WERI-Rb-1 (cell line): ENCODE data around the gene SPANXN5.
"Not testable (repeated sequence)": the region's sequence is repeated elsewhere in the genome, so short reads cannot be mapped to it uniquely, and the experiment has no call there.

Source experiments
- DNase-seq: peaks from one replicate; pipeline ENCODE4 v3.0.0-alpha.2; 2020
- H3K27ac ChIP-seq: fragments of 250-450 bp; sonication (Bioruptor Pico); 2 replicates; pipeline ENCODE4 v1.5.1; 2020; ENCODE audit warnings: mild to moderate bottlenecking, moderate library complexity
- H3K27me3 ChIP-seq: fragments of 250-450 bp; sonication (Bioruptor Pico); 2 replicates; pipeline ENCODE4 v1.5.1; 2021; ENCODE audit warnings: mild to moderate bottlenecking, low read depth, moderate library complexity; ENCODE audit not compliant: insufficient read depth, severe bottlenecking
- H3K36me3 ChIP-seq: fragments of 250-450 bp; sonication (Bioruptor Pico); 2 replicates; pipeline ENCODE4 v1.5.1; 2020; ENCODE audit warnings: mild to moderate bottlenecking, moderate library complexity
- H3K4me3 ChIP-seq: 2 replicates; pipeline ENCODE4 v1.5.1; 2011; ENCODE audit warnings: low read depth, mild to moderate bottlenecking, control low read depth, low read length
- H3K9me3 ChIP-seq: fragments of 250-450 bp; sonication (Bioruptor Pico); 2 replicates; pipeline ENCODE4 v1.5.1; 2021; ENCODE audit warnings: mild to moderate bottlenecking, moderate library complexity; ENCODE audit not compliant: severe bottlenecking
- TF ChIP-seq, protein P1 (sequence below): IDR thresholded peaks from 2 replicates; pipeline ENCODE4 v1.5.1; 2011; ENCODE audit warnings: low read depth, mild to moderate bottlenecking, control low read depth, inconsistent platforms, low read length

SPANXN5 gene

GRCh38 chrX:52811065-52811625 is 13.9 kb upstream of the SPANXN5 start, which contains the start of gene XAGE5:
XAGE5 (plus strand) TSS chrX:52811287; CDS start chrX:52812567, 1,280 bp downstream.
- DNase-seq = no peak
- H3K36me3 ChIP-seq = no peaks in the 10 kb centered on the region
- TF ChIP-seq, protein P1, sequence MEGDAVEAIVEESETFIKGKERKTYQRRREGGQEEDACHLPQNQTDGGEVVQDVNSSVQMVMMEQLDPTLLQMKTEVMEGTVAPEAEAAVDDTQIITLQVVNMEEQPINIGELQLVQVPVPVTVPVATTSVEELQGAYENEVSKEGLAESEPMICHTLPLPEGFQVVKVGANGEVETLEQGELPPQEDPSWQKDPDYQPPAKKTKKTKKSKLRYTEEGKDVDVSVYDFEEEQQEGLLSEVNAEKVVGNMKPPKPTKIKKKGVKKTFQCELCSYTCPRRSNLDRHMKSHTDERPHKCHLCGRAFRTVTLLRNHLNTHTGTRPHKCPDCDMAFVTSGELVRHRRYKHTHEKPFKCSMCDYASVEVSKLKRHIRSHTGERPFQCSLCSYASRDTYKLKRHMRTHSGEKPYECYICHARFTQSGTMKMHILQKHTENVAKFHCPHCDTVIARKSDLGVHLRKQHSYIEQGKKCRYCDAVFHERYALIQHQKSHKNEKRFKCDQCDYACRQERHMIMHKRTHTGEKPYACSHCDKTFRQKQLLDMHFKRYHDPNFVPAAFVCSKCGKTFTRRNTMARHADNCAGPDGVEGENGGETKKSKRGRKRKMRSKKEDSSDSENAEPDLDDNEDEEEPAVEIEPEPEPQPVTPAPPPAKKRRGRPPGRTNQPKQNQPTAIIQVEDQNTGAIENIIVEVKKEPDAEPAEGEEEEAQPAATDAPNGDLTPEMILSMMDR = no peak

GRCh38 chrX:52804876-52805275 is 7.6 kb upstream of the SPANXN5 start:
- DNase-seq, H3K9me3 ChIP-seq, H3K27ac ChIP-seq, H3K4me3 ChIP-seq, H3K36me3 ChIP-seq: not testable (repeated sequence)
- peaks cover 15% of the 10 kb centered on the region for H3K27me3 ChIP-seq

More at GRCh38 chrX:52811065-52811625, 13.9 kb upstream of the SPANXN5 start, which contains the start of gene XAGE5:
- Histone ChIP-seq H3K27me3 (peaks cover 72% of the 10 kb centered on the region), H3K4me3 (no peak within 1 kb of the TSS), H3K9me3 (no peaks in the 10 kb centered on the region), H3K27ac (no peak within 1 kb of the TSS)

DNA sequence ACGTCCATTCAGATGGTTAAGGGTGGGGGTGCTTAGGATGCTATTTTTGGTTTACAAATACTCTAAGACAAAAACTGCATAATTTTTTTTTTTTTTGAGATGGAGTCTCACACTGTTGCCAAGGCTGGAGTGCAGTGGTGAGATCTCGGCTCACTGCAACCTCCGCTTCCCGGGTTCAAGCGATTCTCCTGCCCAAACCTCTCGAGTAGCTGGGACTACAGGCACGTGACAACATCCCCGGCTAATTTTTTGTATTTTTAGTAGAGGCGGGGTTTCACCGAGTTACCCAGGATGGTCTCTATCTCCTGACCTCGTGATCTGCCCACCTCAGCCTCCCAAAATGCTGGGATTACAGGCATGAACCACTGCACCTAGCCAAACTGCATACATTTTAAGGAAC is 23.7 kb downstream of the SPANXN5 start:
- not testable (repeated sequence) for H3K36me3 ChIP-seq, H3K9me3 ChIP-seq, DNase-seq, H3K27me3 ChIP-seq, H3K4me3 ChIP-seq, H3K27ac ChIP-seq

GRCh38 chrX:52765983-52766382 is 31.2 kb downstream of the SPANXN5 start:
- not testable (repeated sequence) for H3K27ac ChIP-seq, H3K27me3 ChIP-seq, DNase-seq, H3K4me3 ChIP-seq, H3K36me3 ChIP-seq, H3K9me3 ChIP-seq

DNA sequence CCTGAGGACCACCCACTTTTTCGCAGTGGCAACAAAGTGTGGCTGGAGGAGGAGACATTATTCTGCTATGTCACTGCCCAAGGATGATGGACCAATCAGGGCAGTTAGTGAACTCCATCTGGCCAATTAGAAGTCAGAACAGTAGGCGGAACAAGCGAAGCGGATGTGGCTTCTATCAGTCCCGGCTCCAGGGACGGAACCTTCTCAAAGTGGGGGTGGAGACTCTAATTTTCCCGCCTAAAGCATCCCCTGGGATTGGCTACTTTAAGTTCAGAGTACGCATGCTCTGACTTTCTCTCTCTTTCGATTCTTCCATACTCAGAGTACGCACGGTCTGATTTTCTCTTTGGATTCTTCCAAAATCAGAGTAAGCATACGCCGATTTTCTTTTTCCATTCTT is 46.3 kb downstream of the SPANXN5 start, which contains the start of gene SSX2B:
Gene SSX2B, plus strand, starts transcription at position 301 of the 400 bp plus-strand sequence. CDS start 1,429 bp downstream, outside the sequence.
- not testable (repeated sequence) for DNase-seq, H3K4me3 ChIP-seq, H3K9me3 ChIP-seq, H3K27me3 ChIP-seq, H3K36me3 ChIP-seq, H3K27ac ChIP-seq
